ENCODE measurements around the gene BIRC6. TPM values are rescaled to one million over a fixed set of nuclear protein-coding genes. Genes with fewer than 3 reads are reported as not detected.
"Not testable (repeated sequence)": the region's sequence is repeated elsewhere in the genome, so short reads cannot be mapped to it uniquely, and the experiment has no call there.

The BIRC6 gene, protein sequence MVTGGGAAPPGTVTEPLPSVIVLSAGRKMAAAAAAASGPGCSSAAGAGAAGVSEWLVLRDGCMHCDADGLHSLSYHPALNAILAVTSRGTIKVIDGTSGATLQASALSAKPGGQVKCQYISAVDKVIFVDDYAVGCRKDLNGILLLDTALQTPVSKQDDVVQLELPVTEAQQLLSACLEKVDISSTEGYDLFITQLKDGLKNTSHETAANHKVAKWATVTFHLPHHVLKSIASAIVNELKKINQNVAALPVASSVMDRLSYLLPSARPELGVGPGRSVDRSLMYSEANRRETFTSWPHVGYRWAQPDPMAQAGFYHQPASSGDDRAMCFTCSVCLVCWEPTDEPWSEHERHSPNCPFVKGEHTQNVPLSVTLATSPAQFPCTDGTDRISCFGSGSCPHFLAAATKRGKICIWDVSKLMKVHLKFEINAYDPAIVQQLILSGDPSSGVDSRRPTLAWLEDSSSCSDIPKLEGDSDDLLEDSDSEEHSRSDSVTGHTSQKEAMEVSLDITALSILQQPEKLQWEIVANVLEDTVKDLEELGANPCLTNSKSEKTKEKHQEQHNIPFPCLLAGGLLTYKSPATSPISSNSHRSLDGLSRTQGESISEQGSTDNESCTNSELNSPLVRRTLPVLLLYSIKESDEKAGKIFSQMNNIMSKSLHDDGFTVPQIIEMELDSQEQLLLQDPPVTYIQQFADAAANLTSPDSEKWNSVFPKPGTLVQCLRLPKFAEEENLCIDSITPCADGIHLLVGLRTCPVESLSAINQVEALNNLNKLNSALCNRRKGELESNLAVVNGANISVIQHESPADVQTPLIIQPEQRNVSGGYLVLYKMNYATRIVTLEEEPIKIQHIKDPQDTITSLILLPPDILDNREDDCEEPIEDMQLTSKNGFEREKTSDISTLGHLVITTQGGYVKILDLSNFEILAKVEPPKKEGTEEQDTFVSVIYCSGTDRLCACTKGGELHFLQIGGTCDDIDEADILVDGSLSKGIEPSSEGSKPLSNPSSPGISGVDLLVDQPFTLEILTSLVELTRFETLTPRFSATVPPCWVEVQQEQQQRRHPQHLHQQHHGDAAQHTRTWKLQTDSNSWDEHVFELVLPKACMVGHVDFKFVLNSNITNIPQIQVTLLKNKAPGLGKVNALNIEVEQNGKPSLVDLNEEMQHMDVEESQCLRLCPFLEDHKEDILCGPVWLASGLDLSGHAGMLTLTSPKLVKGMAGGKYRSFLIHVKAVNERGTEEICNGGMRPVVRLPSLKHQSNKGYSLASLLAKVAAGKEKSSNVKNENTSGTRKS (N-terminal part only)
- total RNA-seq (2014; rRNA removed; shearing (Covaris generic)), result 64.1 and 70.5 TPM in 2 replicates

DNA sequence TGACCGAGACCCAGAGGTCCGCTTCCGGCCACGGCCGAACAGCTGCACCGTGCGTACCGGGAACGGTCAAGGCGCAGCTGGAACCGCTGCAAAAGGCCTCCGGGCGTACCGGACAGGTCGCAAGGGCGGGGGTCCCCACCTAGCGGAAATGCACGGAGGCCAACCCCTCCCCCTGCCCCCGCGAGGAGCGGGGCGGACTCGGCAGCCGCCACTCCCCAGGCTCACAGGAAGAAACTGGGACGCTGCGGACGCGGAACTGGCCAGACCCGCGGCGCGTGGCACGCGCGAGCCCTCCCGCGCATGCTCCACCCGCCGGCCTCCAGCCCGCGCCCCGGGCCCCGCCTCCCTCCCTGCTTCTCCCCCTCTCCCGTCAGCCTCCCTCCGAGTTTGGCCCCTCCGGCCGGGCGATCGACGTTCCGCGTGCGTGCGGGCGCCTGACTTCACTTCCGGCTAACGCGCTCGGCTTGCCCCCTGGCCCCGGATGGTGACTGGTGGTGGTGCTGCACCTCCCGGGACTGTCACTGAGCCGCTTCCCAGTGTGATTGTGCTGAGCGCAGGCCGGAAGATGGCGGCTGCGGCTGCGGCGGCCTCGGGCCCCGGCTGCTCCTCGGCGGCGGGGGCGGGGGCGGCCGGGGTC, at the start of gene BIRC6:
BIRC6 (plus strand) TSS at position 343 of the 637 bp plus-strand sequence; CDS start at position 482, 139 bp downstream.
- DNase-seq (ENCODE audit: low spot score), result peak; percentile 96

DNA sequence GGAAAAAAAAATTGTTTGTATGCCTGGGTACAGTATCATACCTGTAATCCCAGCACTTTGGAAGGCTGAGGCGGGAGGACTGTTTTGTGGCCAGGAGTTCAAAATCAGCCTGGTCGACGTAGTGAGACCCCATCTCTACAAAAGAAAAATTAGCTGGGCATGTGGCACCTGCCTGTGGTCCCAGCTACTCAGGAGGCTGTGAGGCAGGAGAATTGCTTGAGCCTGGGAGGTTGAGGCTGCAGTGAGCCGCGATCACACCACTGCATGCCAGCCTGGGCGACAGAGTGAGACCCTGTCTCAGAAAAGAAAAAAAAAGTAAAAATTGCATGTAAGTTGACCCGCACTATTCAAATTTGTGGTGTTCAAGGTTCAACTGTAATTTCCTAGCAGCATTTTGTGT, 46.2 kb upstream of the BIRC6 start:
- DNase-seq (ENCODE audit: low spot score), result no peak

DNA sequence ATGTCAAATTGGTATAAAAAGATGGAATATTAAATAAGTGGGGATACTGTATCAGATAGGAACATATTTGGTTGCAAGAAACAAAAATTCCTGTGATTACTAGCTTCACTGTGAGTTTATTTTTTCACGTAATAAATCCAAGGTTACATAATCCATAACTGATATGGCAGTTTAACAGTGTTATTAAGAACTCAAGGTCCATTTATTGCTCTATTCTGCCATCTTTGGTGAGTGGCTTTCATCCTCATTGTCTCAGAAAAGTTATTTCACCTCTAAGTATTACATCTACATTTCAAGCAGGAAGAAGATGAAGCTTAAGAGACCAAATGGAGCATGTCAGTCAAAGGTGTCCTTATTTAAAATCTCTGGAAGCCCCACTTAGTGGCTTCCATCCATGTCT, 41.9 kb upstream of the BIRC6 start:
- DNase-seq (ENCODE audit: low spot score), result no peak

DNA sequence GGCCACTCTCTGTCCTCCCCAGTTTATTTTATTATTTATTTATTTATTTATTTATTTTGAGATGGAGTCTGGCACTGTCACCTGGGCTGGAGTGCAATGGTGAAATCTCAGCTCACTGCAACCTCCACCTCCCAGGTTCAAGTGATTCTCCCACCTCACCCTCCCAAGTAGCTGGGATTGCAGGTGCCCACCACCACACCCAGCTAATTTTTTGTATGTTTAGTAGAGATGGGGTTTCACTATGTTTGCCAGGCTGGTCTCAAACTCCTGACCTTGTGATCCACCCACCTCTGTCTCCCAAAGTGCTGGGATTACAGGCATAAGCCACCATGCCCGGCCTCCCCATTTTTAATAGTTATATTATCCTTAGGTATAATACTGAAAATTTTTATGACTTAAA, 28.1 kb upstream of the BIRC6 start:
- DNase-seq (ENCODE audit: low spot score), result not testable (repeated sequence)

DNA sequence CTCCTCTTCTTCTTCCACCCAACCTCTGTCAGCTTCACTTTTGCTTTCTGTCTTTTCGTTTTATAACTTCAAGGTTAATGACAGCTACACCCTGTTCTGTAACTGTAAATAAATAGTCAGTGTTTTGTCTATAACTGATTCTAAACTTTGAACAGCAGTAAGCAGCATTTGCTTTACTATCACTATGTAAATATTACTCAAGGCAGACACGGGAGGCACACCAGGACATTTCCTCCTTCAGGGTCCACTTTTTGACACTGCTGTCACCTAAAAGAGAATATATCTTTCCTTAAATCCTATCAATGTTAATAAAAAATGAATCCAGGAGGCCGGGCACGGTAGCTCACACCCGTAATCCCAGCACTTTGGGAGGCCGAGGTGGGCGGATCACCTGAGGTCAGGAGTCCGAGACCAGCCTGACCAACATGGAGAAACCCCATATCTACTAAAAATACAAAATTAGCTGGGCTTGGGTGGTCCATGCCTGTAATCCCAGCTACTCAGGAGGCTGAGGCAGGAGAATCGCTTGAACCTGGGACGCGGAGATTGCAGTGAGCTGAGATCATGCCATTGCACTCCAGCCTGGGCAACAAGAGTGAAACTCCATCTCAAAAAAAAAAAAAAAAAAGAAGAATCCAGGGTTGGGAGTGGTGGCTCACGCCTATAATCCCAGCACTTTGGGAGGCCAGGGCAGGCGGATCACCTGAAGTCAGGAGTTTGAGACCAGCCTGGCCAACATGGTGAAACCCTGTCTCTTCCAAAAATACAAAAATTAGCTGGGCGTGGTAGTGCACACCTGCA, 27.4 kb upstream of the BIRC6 start:
- peak; percentile 56 for DNase-seq (ENCODE audit: low spot score)

DNA sequence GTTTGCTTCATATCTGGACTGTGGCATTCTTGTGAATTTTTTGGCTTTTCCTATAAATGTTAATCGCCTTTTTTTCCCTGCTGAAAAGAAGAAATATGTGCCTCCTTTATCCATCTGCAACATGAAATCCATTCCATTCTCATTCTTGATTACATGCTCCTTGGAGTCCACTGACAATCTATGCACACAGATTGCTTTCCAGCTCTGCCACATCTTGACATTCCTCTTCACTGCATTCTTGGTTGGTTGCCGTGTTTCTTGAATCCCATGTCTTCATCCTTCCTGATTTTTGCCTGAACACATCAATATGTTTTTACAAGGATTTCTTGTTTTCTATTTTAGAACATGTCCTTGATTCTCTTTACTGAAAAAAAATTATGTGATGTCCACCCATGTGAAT, 26.7 kb upstream of the BIRC6 start:
- no peak for DNase-seq (ENCODE audit: low spot score)

DNA sequence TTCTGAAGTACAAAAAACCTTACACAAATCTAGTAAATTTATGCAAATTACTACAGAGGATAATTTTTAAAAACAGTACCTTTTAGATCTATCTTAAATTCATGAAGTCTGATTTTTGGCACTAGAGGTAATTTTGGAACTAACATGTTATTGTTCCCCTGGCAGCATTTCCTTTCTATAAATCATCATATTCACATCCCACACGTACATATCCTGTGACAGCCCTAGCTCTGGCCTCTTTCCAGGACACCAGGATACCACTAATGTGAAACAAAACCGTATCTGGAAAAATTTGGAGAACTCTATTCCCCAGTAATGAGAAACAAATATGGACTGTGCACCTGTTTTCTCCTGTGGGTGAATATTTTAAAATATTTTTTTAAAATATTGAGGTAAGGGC, 14.0 kb upstream of the BIRC6 start:
- DNase-seq (ENCODE audit: low spot score), result no peak

DNA sequence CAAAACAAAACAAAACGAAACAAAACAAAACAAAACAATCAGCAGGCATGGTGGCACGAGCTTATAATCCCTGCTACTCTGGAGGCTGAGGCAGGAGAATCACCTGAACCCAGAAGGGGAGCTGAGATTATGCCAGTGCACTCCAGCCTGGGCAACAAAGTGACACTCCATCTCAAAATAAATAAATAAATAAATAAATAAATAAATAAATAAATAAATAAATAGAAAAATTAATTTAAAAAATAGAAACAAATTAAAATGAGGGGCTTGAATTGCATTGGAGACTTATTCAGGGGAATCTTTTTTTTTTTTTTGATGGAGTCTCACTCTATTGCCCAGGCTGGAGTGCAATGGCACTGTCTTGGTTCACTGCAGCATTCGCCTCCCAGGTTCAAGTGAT, 6.0 kb upstream of the BIRC6 start:
- not testable (repeated sequence) for DNase-seq (ENCODE audit: low spot score)

DNA sequence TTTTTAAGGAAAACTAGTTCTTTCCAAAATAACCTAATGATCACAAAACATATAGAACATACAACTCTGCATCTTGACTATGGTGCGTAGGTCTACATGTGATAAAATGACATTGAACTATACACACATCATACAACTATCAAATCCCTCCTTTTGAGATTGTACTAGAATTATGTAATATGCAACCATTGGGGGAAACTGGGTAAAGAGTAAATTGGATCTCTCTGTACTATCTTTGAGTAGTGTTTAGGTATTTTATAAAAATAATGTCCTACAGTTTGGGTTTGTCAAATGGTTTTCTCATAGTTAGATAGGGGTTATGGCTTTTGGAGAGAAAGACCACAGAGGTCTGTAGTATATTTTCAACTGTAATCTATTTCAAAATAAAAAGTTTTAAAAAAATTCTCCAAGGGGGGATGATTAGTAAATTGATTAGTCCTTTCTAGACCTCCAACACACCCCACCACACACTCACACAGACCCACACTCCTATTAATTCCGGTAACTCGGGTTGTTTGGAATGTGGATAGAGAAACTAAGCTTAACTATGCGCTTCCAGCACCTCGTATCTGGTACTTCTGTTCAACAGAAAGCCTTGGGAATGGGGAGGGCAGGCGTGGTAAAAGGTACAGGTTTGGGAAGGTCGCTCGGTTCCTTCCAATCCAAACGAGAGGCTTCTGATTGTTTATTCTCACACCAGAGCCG, 695 bp upstream of the BIRC6 start:
- no peak for DNase-seq (ENCODE audit: low spot score)

DNA sequence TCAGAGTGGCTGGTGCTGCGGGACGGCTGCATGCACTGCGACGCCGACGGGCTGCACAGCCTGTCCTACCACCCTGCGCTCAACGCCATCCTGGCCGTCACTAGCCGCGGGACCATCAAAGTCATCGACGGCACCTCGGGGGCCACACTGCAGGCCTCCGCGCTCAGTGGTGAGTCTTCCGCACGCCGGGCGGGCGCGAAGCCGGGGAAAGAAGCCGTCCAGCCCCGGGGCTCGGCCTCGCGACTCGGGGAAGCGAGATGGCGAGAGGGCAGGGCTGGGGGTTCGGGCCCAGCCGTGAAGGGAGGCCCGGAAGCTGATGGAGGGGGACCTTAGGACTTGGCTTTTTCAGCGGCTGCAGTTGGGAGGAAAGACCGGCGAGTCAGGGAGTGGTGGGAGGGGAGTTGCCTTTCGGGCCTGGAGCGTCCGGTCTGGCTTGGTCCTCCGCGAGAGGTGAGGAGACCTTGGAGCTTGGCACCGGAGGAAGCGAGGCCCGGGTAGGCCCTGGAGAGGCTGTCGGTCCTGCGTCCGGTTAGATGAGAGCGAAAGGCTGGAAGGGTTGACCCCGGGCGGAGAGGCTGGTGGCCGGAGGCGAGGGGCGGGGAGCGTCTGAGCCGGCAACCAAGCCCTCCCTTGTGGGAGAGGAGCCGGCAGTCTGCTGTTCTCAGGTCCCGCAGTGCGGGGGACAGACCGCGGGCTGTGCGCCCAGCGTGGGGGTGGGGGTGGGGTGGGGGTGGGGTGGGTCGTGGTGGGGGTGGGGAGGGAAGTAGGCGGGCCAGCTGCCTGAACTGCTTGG, 691 bp downstream of the BIRC6 start:
- DNase-seq (ENCODE audit: low spot score), result peak; percentile 41

DNA sequence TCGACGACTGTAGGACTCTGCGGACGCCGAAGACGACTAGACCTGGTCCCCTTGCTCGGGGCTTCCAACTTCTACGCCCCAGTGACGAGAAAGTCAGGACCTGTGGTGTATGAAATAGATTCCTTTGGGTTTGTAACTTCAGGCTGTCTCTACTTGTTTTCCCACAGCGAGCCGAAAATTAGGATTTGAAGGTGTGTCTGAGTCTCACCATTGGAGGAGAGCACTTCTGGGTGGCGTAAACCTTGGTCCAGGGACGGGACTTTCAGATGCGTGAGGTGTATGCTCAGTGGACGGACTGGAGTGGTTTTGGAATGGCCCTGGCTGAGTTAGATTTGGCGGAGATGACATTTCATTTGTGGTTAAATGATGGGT, 1.3 kb downstream of the BIRC6 start:
- DNase-seq (ENCODE audit: low spot score), result peak; percentile 51

DNA sequence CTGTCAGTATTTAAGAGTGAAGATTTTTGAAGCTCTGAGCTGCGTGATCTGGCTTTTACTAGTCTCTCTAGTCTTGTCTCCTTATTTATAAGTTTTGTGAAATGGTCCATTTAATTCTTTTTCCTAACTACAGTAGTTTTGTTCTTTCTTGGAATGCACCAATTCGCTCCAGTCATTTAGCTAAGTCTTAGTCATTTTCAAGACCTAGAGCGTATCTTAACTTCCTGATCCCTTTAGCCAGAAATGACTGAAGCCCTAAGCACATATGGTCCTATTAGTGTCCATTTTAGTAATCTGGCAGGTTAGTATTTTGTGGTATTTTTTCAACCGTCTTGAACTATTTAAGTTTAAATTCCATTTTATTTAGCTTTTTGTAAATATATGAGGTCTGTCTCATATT, 3.6 kb downstream of the BIRC6 start:
- DNase-seq (ENCODE audit: low spot score), result no peak

DNA sequence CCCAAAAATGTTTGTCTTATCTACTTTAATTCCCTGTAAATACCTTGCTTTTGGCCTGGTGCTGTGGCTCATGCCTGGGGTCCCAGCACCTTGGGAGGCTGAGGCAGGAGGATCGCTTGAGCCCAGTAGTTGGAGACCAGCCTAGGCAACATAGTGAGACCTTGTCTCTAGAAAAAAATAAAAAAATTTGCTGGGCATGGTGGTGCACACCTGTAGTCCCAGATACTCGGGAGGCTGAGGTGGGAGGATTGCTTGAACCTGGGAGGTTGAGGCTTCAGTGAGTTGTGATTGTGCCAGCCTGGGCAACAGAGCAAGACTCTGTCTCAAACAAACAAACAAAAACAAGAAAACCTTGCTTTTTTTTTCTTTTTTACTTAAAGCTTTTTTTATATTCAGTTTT, 6.2 kb downstream of the BIRC6 start:
- DNase-seq (ENCODE audit: low spot score), result not testable (repeated sequence)

DNA sequence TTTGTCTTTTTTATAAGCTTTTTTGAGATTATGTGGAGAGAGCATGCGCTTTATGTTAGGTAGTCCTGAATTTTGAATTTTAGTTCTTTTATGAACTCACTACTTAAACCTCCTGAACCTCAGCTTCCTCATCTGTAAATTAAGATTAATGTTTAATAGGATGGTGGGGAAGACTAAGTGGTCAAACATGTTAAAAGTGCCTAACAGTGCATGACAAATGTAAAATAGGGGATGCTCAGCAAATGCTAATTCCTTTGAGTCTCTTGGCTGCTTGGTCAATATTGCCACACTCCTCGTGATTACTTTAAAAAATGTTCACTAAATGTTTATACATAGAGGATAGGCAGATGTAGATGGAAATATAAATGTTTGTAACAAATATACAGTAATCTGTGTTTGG, 6.8 kb downstream of the BIRC6 start:
- no peak for DNase-seq (ENCODE audit: low spot score)

DNA sequence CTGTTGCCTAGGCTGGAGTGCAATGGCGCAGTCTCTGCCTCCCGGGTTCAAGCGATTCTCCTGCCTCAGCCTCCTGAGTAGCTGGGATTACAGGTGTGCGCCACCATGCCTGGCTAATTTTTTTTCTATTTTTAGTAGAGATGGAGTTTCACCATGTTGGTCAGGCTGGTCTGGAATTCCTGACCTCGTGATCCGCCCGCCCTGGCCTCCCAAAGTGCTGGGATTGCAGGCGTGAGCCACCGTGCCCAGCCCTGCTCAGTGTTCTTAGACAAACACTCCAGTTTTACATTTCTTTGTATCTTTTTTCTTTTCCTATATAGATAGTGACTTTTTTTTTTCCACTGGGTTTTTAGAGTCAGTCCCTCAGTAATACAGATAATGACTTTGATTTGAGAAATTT, 7.5 kb downstream of the BIRC6 start:
- DNase-seq (ENCODE audit: low spot score), result not testable (repeated sequence)

DNA sequence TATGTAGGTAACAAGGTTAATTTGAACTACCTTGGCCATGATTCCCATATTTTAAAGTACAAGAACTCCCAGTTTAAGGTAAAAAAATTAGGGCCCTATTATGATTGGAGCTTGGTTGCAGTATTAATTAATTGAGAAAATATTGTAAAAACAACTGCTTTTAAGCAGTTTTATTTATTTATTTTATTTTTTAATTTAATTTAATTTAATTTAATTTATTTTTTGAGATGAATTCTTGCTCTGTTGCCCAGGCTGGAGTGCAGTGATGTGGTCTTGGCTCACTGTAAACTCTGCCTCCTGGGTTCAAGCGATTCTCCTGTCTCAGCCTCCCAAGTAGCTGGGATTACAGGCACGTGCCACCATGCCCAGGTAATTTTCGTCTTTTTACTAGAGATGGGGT, 8.9 kb downstream of the BIRC6 start:
- not testable (repeated sequence) for DNase-seq (ENCODE audit: low spot score)

DNA sequence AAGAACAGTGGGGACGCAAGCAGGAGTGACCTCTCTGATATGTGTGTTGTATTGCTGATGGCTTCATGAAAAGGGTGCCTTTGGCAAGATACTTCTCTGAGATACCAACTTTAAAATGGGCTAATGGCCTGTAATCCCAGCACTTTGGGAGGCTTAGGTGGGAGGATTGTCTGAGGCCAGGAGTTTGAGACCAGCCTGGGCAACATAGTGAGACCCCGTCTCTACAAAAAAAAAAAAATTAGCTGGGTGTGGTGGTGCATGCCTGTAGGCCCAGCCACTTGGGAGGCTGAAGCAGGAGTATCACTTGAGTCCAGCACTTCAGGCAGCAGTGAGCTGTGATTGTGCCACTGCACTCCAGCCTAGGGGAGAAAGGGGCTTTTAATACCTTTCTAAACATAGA, 9.8 kb downstream of the BIRC6 start:
- DNase-seq (ENCODE audit: low spot score), result no peak

DNA sequence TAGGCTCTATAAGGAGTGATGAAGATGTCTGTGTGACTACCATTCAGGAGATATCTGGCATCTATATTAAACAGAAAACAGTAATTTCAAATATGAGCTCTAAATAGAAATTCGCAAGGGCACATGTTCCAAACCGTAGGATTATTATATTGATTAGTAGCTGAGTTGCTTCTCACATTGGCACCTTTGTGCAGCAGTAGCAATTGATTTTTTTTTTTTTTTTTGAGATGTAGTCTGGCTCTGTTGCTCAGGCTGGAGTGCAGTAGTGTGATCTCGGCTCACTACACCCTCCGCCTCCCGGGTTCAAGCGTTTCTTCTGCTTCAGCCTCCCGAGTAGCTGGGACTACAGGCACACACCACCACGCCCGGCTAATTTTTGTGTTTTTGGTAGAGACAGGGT, 12.4 kb downstream of the BIRC6 start:
- DNase-seq (ENCODE audit: low spot score), result no peak

DNA sequence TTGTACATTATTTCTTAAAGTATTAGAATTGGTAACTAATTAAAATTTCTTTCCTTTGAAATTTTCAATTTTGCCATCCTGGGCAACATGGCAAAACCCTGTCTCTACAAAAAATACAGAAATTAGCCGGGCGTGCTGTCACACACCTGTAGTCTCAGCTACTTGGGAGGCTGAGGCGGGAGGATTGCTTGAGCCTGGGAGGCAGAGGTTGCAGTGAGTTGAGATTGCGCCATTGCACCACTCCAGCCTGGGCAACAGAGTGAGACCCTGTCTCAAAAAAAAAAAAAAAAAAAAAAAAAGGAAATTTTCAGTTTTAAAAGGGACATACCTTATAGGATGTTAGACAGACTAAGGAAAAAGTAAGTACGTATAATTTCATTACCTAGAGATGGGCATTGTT, 14.1 kb downstream of the BIRC6 start:
- not testable (repeated sequence) for DNase-seq (ENCODE audit: low spot score)
